Liver (tissue), 9 donors: Measurements from ENCODE around the gene KLHL14. TPM values are rescaled to one million over a fixed set of nuclear protein-coding genes. Genes with fewer than 3 reads are reported as not detected.

Source experiments
- DNase-seq: peaks from one replicate; pipeline ENCODE4 v3.0.0-alpha.2; 2017; ENCODE audit warnings: low spot score
- H3K27ac ChIP-seq, 2 donors: one replicate each; pipeline ENCODE4 v1.7.0; 2013; ENCODE audit warnings: inconsistent platforms in 2 of 2, low read length in 2 of 2, control low read depth in 1 of 2, low read depth in 1 of 2, mild to moderate bottlenecking in 1 of 2
- H3K27me3 ChIP-seq, 4 donors: one replicate each; pipeline versions ENCODE4 v1.6.1 to v1.7.0; 2013; ENCODE audit warnings: low read length in 3 of 4, inconsistent platforms in 1 of 4, mild to moderate bottlenecking in 1 of 4, moderate library complexity in 1 of 4; ENCODE audit not compliant: control insufficient read depth in 4 of 4, insufficient read depth in 4 of 4
- H3K36me3 ChIP-seq, 4 donors: one replicate each; pipeline versions ENCODE4 v1.6.1 to v1.7.0; 2013; ENCODE audit warnings: low read length in 3 of 4, mild to moderate bottlenecking in 3 of 4, low read depth in 1 of 4, moderate library complexity in 1 of 4; ENCODE audit not compliant: control insufficient read depth in 4 of 4, insufficient read depth in 3 of 4
- H3K4me1 ChIP-seq, 4 donors: one replicate each; pipeline versions ENCODE4 v1.6.1 to v1.7.0; 2013; ENCODE audit warnings: low read length in 3 of 4, mild to moderate bottlenecking in 3 of 4, moderate library complexity in 1 of 4; ENCODE audit not compliant: control insufficient read depth in 4 of 4, insufficient read depth in 4 of 4
- H3K4me3 ChIP-seq, 3 donors: one replicate each; pipeline versions ENCODE4 v1.6.1 to v1.7.0; 2013; ENCODE audit warnings: low read length in 3 of 3, control low read depth in 1 of 3, low read depth in 1 of 3, mild to moderate bottlenecking in 1 of 3
- H3K9ac ChIP-seq, 2 donors: one replicate each; pipeline ENCODE4 v1.7.0; 2013; ENCODE audit warnings: low read length in 2 of 2, mild to moderate bottlenecking in 2 of 2, moderate library complexity in 2 of 2, control low read depth in 1 of 2, low read depth in 1 of 2
- H3K9me3 ChIP-seq, 4 donors: one replicate each; pipeline versions ENCODE4 v1.6.1 to v1.7.0; 2013; ENCODE audit warnings: low read length in 3 of 4; ENCODE audit not compliant: control insufficient read depth in 4 of 4
- EGR1 ChIP-seq, 2 donors: IDR thresholded peaks; 2 replicates each; pipeline ENCODE4 v1.6.1; 2016 to 2018; ENCODE audit warnings: antibody characterized with exemption in 2 of 2, low read depth in 2 of 2
- FOXA2 ChIP-seq: IDR thresholded peaks from 2 replicates; pipeline ENCODE4 v1.6.1; 2016; ENCODE audit warnings: antibody characterized with exemption
- GABPA ChIP-seq, 2 donors: IDR thresholded peaks in 1 of 2; conservative IDR thresholded peaks in 1 of 2; 2 replicates each; pipeline ENCODE4 v1.6.1; 2016; ENCODE audit warnings: antibody characterized with exemption in 2 of 2, mild to moderate bottlenecking in 1 of 2, moderate library complexity in 1 of 2
- HNF4A ChIP-seq, 2 donors: conservative IDR thresholded peaks; 2 replicates each; pipeline ENCODE4 v1.6.1; 2016; ENCODE audit warnings: antibody characterized with exemption in 2 of 2, mild to moderate bottlenecking in 2 of 2
- HNF4G ChIP-seq: IDR thresholded peaks from 2 replicates; pipeline ENCODE4 v1.6.1; 2016; ENCODE audit warnings: antibody characterized with exemption
- JUND ChIP-seq, 2 donors: IDR thresholded peaks; 2 replicates each; pipeline ENCODE4 v1.6.1; 2016; ENCODE audit warnings: antibody characterized with exemption in 2 of 2
- NR2F2 ChIP-seq: IDR thresholded peaks from 2 replicates; pipeline ENCODE4 v1.6.1; 2016; ENCODE audit warnings: antibody characterized with exemption
- RAD21 ChIP-seq, 2 donors: IDR thresholded peaks; 2 replicates each; pipeline ENCODE4 v1.6.1; 2016; ENCODE audit warnings: antibody characterized with exemption in 2 of 2, mild to moderate bottlenecking in 2 of 2
- REST ChIP-seq: IDR thresholded peaks from 2 replicates; pipeline ENCODE4 v1.6.1; 2016; ENCODE audit warnings: antibody characterized with exemption, mild to moderate bottlenecking
- RXRA ChIP-seq, 2 donors: IDR thresholded peaks; 2 replicates each; pipeline ENCODE4 v1.6.1; 2017 to 2018; ENCODE audit warnings: antibody characterized with exemption in 2 of 2, mild to moderate bottlenecking in 1 of 2
- SP1 ChIP-seq: IDR thresholded peaks from 2 replicates; pipeline ENCODE4 v1.6.1; 2018; ENCODE audit warnings: antibody characterized with exemption, mild to moderate bottlenecking
- TAF1 ChIP-seq: conservative IDR thresholded peaks from 2 replicates; pipeline ENCODE4 v1.6.1; 2016; ENCODE audit warnings: antibody characterized with exemption, mild to moderate bottlenecking
- YY1 ChIP-seq: IDR thresholded peaks from 2 replicates; pipeline ENCODE4 v1.6.1; 2016; ENCODE audit warnings: antibody characterized with exemption, mild to moderate bottlenecking
- ZBTB33 ChIP-seq: IDR thresholded peaks from 2 replicates; pipeline ENCODE4 v1.6.1; 2016; ENCODE audit warnings: antibody characterized with exemption
- WGBS: extraction: QIAGEN DNeasy Blood & Tissue Kit; methylation state at CpG from one replicate; pipeline ENCODE4 v1.1.7; 2013; 5-methylcytosine and 5-hydroxymethylcytosine counted together
- polyA plus RNA-seq, 2 donors: library from polyadenylated mRNA; stranded (reverse) in 1 of 2; unstranded in 1 of 2; fragments of 200-250 nt in 1 of 2; fragments of >200 nt in 1 of 2; fragmentation: Nextera tagmentation in 1 of 2; extraction: Ambion mirVana in 1 of 2; gene quantifications; one replicate each; pipeline versions ENCODE4 v1.2.1 to v1.2.3, GENCODE V29; 2013 to 2015
- total RNA-seq, 2 donors: library from RNA; depleted of rRNA; stranded (reverse); fragments of >200 nt; gene quantifications; one replicate each; pipeline ENCODE4 v1.2.3, GENCODE V29; 2014
- TF ChIP-seq, protein P1 (sequence below): fragments of 150-350 bp; IDR thresholded peaks from 2 replicates; pipeline ENCODE4 v1.5.1; 2017; ENCODE audit warnings: improper control_type of control experiment, low read depth, low read length; ENCODE audit not compliant: missing input control
- TF ChIP-seq, protein P2 (sequence below): IDR thresholded peaks from 2 replicates; pipeline ENCODE4 v1.6.1; 2016; ENCODE audit warnings: antibody characterized with exemption
- TF ChIP-seq, protein P3 (sequence below): IDR thresholded peaks from 2 replicates; pipeline ENCODE4 v1.6.1; 2016; ENCODE audit warnings: antibody characterized with exemption
- donor health status: healthy.
- donor health status: healthy.
- donor health status: healthy.
- donor health status: healthy.
- donor health status: healthy.

The KLHL14 gene
- total and polyA plus RNA-seq, 4 donors = 0.02 to 1.1 (median 0.15) TPM

DNA sequence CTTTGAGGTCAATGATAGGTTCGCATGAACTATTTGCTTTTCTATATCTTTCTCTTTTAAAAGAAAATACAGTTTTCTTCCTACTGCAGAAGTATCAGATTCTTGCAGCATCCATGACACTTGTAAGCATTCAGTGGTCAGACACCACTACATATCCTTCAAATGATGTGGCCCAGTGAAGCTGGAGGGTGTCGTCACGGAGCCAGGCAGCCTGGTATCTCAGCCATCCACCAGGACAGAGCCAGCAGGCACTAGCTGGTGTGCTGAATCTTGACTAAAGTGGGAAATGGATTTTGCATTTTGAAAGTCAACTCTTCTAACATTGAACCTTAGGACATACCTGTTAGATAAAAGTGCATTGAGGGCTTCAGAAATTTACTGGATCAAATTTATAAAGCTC is 5.4 kb downstream of the KLHL14 start:
- Histone ChIP-seq H3K4me3 (no peak overlapping the region), H3K9me3 (no peaks in the 10 kb centered on the region), H3K27me3 (peaks cover 0 to 13% (median 4%) of the 10 kb centered on the region in 4 donors), H3K36me3 (no peaks in the 10 kb centered on the region), H3K27ac (no peak overlapping the region), H3K4me1 (peaks cover 11 to 17% (median 13%) of the 10 kb centered on the region in 4 donors), H3K9ac (no peak overlapping the region)
- DNase-seq = no peak
- TF ChIP-seq, protein P1, sequence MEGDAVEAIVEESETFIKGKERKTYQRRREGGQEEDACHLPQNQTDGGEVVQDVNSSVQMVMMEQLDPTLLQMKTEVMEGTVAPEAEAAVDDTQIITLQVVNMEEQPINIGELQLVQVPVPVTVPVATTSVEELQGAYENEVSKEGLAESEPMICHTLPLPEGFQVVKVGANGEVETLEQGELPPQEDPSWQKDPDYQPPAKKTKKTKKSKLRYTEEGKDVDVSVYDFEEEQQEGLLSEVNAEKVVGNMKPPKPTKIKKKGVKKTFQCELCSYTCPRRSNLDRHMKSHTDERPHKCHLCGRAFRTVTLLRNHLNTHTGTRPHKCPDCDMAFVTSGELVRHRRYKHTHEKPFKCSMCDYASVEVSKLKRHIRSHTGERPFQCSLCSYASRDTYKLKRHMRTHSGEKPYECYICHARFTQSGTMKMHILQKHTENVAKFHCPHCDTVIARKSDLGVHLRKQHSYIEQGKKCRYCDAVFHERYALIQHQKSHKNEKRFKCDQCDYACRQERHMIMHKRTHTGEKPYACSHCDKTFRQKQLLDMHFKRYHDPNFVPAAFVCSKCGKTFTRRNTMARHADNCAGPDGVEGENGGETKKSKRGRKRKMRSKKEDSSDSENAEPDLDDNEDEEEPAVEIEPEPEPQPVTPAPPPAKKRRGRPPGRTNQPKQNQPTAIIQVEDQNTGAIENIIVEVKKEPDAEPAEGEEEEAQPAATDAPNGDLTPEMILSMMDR = no peak
- TF ChIP-seq RXRA (IDR thresholded peaks at IDR 0.05) (no peak), HNF4G (no peak), ZBTB33 (no peak), RAD21 (IDR thresholded peaks at IDR 0.05) (no peak), NR2F2 (no peak), JUND (IDR thresholded peaks at IDR 0.05) (no peak), FOXA2 (no peak), YY1 (no peak), SP1 (no peak), TAF1 (no peak), EGR1 (IDR thresholded peaks at IDR 0.05; ENCODE audit: low read depth in 2 of 2) (no peak), HNF4A (conservative IDR thresholded peaks at IDR 0.05) (no peak), GABPA (IDR thresholded peaks at IDR 0.05 in 1 of 2, conservative IDR thresholded peaks at IDR 0.05 in 1 of 2) (no peak), REST (no peak)
- TF ChIP-seq, protein P2, sequence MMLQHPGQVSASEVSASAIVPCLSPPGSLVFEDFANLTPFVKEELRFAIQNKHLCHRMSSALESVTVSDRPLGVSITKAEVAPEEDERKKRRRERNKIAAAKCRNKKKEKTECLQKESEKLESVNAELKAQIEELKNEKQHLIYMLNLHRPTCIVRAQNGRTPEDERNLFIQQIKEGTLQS = no peak
- 89% methylated on average over 3 of the region's 3 CpGs for WGBS

GRCh38 chr18:32764611-32765244 is 8.1 kb downstream of the KLHL14 start:
- Histone ChIP-seq H3K9ac (no peak overlapping the region), H3K4me3 (no peak overlapping the region), H3K27me3 (peaks cover 0 to 8% (median 0%) of the 10 kb centered on the region in 4 donors), H3K4me1 (peaks cover 0 to 2% (median under 1%) of the 10 kb centered on the region in 4 donors), H3K36me3 (no peaks in the 10 kb centered on the region), H3K27ac (no peak overlapping the region), H3K9me3 (no peaks in the 10 kb centered on the region)
- no peak for DNase-seq
- TF ChIP-seq FOXA2 (no peak), EGR1 (IDR thresholded peaks at IDR 0.05; ENCODE audit: low read depth in 2 of 2) (no peak), JUND (IDR thresholded peaks at IDR 0.05) (no peak), YY1 (no peak), RAD21 (IDR thresholded peaks at IDR 0.05) (no peak), HNF4A (conservative IDR thresholded peaks at IDR 0.05) (no peak), GABPA (IDR thresholded peaks at IDR 0.05 in 1 of 2, conservative IDR thresholded peaks at IDR 0.05 in 1 of 2) (no peak), ZBTB33 (no peak)
- TF ChIP-seq, protein P3, sequence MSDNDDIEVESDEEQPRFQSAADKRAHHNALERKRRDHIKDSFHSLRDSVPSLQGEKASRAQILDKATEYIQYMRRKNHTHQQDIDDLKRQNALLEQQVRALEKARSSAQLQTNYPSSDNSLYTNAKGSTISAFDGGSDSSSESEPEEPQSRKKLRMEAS = no peak
- TF ChIP-seq, protein P2 = no peak
- 75% methylated on average over 3 of the region's 3 CpGs for WGBS
